Neural cell (in vitro differentiated cells): ENCODE data around the gene TEX19. TPM values are rescaled to one million over a fixed set of nuclear protein-coding genes. Genes with fewer than 3 reads are reported as not detected.
A peak's percentile ranks its signal among the peaks of the same experiment; 100 is the strongest.

ENCODE experiments used
- H2AFZ ChIP-seq: fragments of 200-600, 300-800 bp; sonication (generic), shearing (Covaris generic); 2 replicates; pipeline ENCODE4 v1.6.0; 2014; ENCODE audit warnings: low read depth, mild to moderate bottlenecking, antibody characterized with exemption, low read length, moderate library complexity
- H3F3A ChIP-seq: fragments of 200-600 bp; shearing (Covaris generic); 2 replicates; pipeline ENCODE4 v1.6.1; 2016; ENCODE audit warnings: mild to moderate bottlenecking, moderate library complexity, mixed read lengths, antibody characterized with exemption, low read length; ENCODE audit not compliant: insufficient read depth, poor library complexity, severe bottlenecking
- H3K27ac ChIP-seq: fragments of 200-600, 300-800 bp; sonication (generic), shearing (Covaris generic); 2 replicates; pipeline ENCODE4 v1.5.1; 2014; ENCODE audit warnings: mild to moderate bottlenecking, low read length, moderate library complexity
- H3K27me3 ChIP-seq: fragments of 300-800, 200-600 bp; sonication (generic), shearing (Covaris generic); 2 replicates; pipeline ENCODE4 v1.6.0; 2014; ENCODE audit warnings: mild to moderate bottlenecking, low read depth, low read length, moderate library complexity; ENCODE audit not compliant: insufficient read depth
- H3K36me3 ChIP-seq: fragments of 300-800, 200-600 bp; sonication (generic), shearing (Covaris generic); 2 replicates; pipeline ENCODE4 v1.5.1; 2014; ENCODE audit warnings: mild to moderate bottlenecking, antibody characterized with exemption, low read length, moderate library complexity; ENCODE audit not compliant: insufficient read depth
- H3K4me2 ChIP-seq: fragments of 300-800, 200-600 bp; sonication (generic), shearing (Covaris generic); 2 replicates; pipeline ENCODE4 v1.6.0; 2014; ENCODE audit warnings: mild to moderate bottlenecking, low read length
- H3K4me3 ChIP-seq: fragments of 300-800, 200-600 bp; sonication (generic), shearing (Covaris generic); 2 replicates; pipeline ENCODE4 v1.5.1; 2014; ENCODE audit warnings: mild to moderate bottlenecking, low read length, moderate library complexity
- H3K79me2 ChIP-seq: fragments of 200-600 bp; shearing (Covaris generic); replicated peaks from 2 replicates; pipeline ENCODE4 v1.6.0; 2014; ENCODE audit warnings: mild to moderate bottlenecking, low read length, moderate library complexity; ENCODE audit not compliant: insufficient read depth
- H3K9ac ChIP-seq: fragments of 300-800, 200-600 bp; sonication (generic), shearing (Covaris generic); 2 replicates; pipeline ENCODE4 v1.6.1; 2016; ENCODE audit warnings: mild to moderate bottlenecking, low read length, mixed read lengths
- H3K9me2 ChIP-seq: fragments of 200-600 bp; shearing (Covaris generic); 2 replicates; pipeline ENCODE4 v1.6.1; 2016; ENCODE audit warnings: mild to moderate bottlenecking, low read length, mixed read lengths; ENCODE audit not compliant: insufficient read depth
- H3K9me3 ChIP-seq: fragments of 200-600, 300-800 bp; sonication (generic), shearing (Covaris generic); 2 replicates; pipeline ENCODE4 v1.6.1; 2016; ENCODE audit warnings: mild to moderate bottlenecking, mixed run types, low read length, moderate library complexity, mixed read lengths
- H4K20me1 ChIP-seq: fragments of 200-600 bp; shearing (Covaris generic); 2 replicates; pipeline ENCODE4 v1.6.1; 2016; ENCODE audit warnings: mild to moderate bottlenecking, mixed run types; ENCODE audit not compliant: insufficient read depth
- CTCF ChIP-seq: fragments of 450-650 bp; IDR thresholded peaks from 2 replicates; pipeline ENCODE4 v1.5.1; 2014; ENCODE audit warnings: antibody characterized with exemption, mild to moderate bottlenecking, moderate library complexity; ENCODE audit not compliant: poor library complexity, severe bottlenecking
- EP300 ChIP-seq: fragments of 450-650 bp; conservative IDR thresholded peaks from 2 replicates; pipeline ENCODE4 v1.6.1; 2014; ENCODE audit warnings: antibody characterized with exemption, mild to moderate bottlenecking, moderate library complexity; ENCODE audit not compliant: poor library complexity, severe bottlenecking
- EZH2 ChIP-seq: fragments of 200-600, 300-800 bp; shearing (Covaris generic), sonication (generic); IDR thresholded peaks from 2 replicates; pipeline ENCODE4 v1.6.1; 2014; ENCODE audit warnings: antibody characterized with exemption, low read length, borderline replicate concordance, mild to moderate bottlenecking; ENCODE audit not compliant: insufficient read depth, poor library complexity, severe bottlenecking
- MXI1 ChIP-seq: fragments of 450-650 bp; conservative IDR thresholded peaks from 2 replicates; pipeline ENCODE4 v1.6.1; 2014; ENCODE audit warnings: antibody characterized with exemption, mild to moderate bottlenecking; ENCODE audit not compliant: poor library complexity, severe bottlenecking
- POLR2AphosphoS5 ChIP-seq: IDR thresholded peaks from 2 replicates; pipeline ENCODE4 v1.6.1; 2012
- RAD21 ChIP-seq: fragments of 450-650 bp; conservative IDR thresholded peaks from 2 replicates; pipeline ENCODE4 v1.6.1; 2014; ENCODE audit warnings: antibody characterized with exemption, mild to moderate bottlenecking, moderate library complexity
- REST ChIP-seq: IDR thresholded peaks from 2 replicates; pipeline ENCODE4 v1.6.1; 2012; ENCODE audit warnings: borderline replicate concordance
- SMC3 ChIP-seq: fragments of 450-650 bp; conservative IDR thresholded peaks from 2 replicates; pipeline ENCODE4 v1.6.1; 2014; ENCODE audit warnings: antibody characterized with exemption, mild to moderate bottlenecking, moderate library complexity; ENCODE audit not compliant: poor library complexity
- TAF1 ChIP-seq: IDR thresholded peaks from 2 replicates; pipeline ENCODE4 v1.6.1; 2012; ENCODE audit warnings: low read depth
- polyA plus RNA-seq: library from polyadenylated mRNA; depleted of rRNA; stranded (reverse); fragments of >200 nt; gene quantifications from 2 replicates; pipeline ENCODE4 v1.2.3, GENCODE V29; 2014

Gene TEX19
- polyA plus RNA-seq, 1 donor from 2014 or later = not detected

- H3K79me2 ChIP-seq = no peaks in the 10 kb centered on the region
- no peak overlapping the region for H3K27ac ChIP-seq
- no peak for TF ChIP-seq RAD21
- no peak for TF ChIP-seq CTCF
- TF ChIP-seq EZH2 = no peak
- TF ChIP-seq POLR2AphosphoS5 = no peak
- no peak for TF ChIP-seq REST
- TF ChIP-seq EP300 = no peak
- TF ChIP-seq MXI1 = no peak
- H3K9ac ChIP-seq = no peak overlapping the region
- no peak overlapping the region for H3K4me3 ChIP-seq
- H3K4me2 ChIP-seq = no peak overlapping the region
- no peaks in the 10 kb centered on the region for H3F3A ChIP-seq
- H3K36me3 ChIP-seq = no peaks in the 10 kb centered on the region
- no peaks in the 10 kb centered on the region for H3K9me2 ChIP-seq
- H2AFZ ChIP-seq = no peak overlapping the region
- no peaks in the 10 kb centered on the region for H4K20me1 ChIP-seq
- H3K27me3 ChIP-seq = no peaks in the 10 kb centered on the region
- H3K9me3 ChIP-seq = no peaks in the 10 kb centered on the region
Measured at GRCh38 chr17:82314012-82314726, 44.9 kb upstream of the TEX19 start.

- no peak overlapping the region for H2AFZ ChIP-seq
- H3K27ac ChIP-seq = no peak overlapping the region
- no peaks in the 10 kb centered on the region for H4K20me1 ChIP-seq
- no peaks in the 10 kb centered on the region for H3K27me3 ChIP-seq
- H3K9ac ChIP-seq = peak overlapping the region; percentile 12
- H3K4me2 ChIP-seq = no peak overlapping the region
- no peaks in the 10 kb centered on the region for H3F3A ChIP-seq
- no peaks in the 10 kb centered on the region for H3K79me2 ChIP-seq
- TF ChIP-seq RAD21 (no peak), MXI1 (no peak), CTCF (no peak), EP300 (no peak), SMC3 (no peak), REST (no peak), POLR2AphosphoS5 (no peak), TAF1 (no peak), EZH2 (no peak)
- H3K4me3 ChIP-seq = no peak overlapping the region
- H3K9me3 ChIP-seq = no peaks in the 10 kb centered on the region
- no peaks in the 10 kb centered on the region for H3K36me3 ChIP-seq
- H3K9me2 ChIP-seq = no peaks in the 10 kb centered on the region
Measured at GRCh38 chr17:82314727-82315605, 44.1 kb upstream of the TEX19 start.
